H1 (cell line): ENCODE results near the gene TLCD2. TPM values are rescaled to one million over a fixed set of nuclear protein-coding genes. Genes with fewer than 3 reads are reported as not detected.
"Not testable (repeated sequence)": the region's sequence is repeated elsewhere in the genome, so short reads cannot be mapped to it uniquely, and the experiment has no call there.

ENCODE experiments used
- CTCF ChIA-PET: fragments of 300-600 bp; sonication (Branson Sonifier 250); formaldehyde crosslinking; loops from one replicate; lab custom pipeline; 2021; ENCODE audit not compliant: partially characterized antibody; lab: Charles Lee
- POLR2A ChIA-PET: fragments of 300-600 bp; sonication (Branson Sonifier 250); formaldehyde crosslinking; loops from one replicate; lab custom pipeline; 2021; ENCODE audit warnings: inconsistent platforms; ENCODE audit not compliant: partially characterized antibody; lab: Charles Lee
- DNase-seq, 2 experiments: peaks; one replicate each; pipeline versions ENCODE4 v3.0.0 to v3.0.0-alpha.2; 2010 to 2022; ENCODE audit warnings: low spot score in 2 of 2, low read depth in 1 of 2, mixed read lengths in 1 of 2
- FAIRE-seq: peaks from 2 replicates; lab custom pipeline; 2011; peaks lifted over from hg19 to GRCh38; lab: Jason Lieb, UNC
- H2AFZ ChIP-seq: 2 replicates; pipeline ENCODE4 v1.8.1; 2012; ENCODE audit warnings: low read length, inconsistent platforms
- H2AK5ac ChIP-seq: 2 replicates; pipeline ENCODE4 v1.6.1; 2013; ENCODE audit warnings: low read depth, low read length
- H2BK120ac ChIP-seq: replicated peaks from 2 replicates; pipeline ENCODE3; 2013; ENCODE audit warnings: low read depth, low read length, inconsistent platforms
- H2BK12ac ChIP-seq: 2 replicates; pipeline ENCODE4 v1.6.1; 2013; ENCODE audit warnings: low read depth, low read length
- H2BK15ac ChIP-seq: 2 replicates; pipeline ENCODE4 v1.6.1; 2013; ENCODE audit warnings: low read length
- H2BK20ac ChIP-seq: 2 replicates; pipeline ENCODE4 v1.6.1; 2013; ENCODE audit warnings: low read length
- H2BK5ac ChIP-seq: 2 replicates; pipeline ENCODE4 v1.6.1; 2013; ENCODE audit warnings: low read depth, low read length
- H3K14ac ChIP-seq: 2 replicates; pipeline ENCODE4 v1.6.1; 2013; ENCODE audit warnings: inconsistent platforms; ENCODE audit not compliant: insufficient read length
- H3K18ac ChIP-seq: 2 replicates; pipeline ENCODE4 v1.6.1; 2013; ENCODE audit warnings: low read length; ENCODE audit errors: extremely low read depth
- H3K23ac ChIP-seq: 2 replicates; pipeline ENCODE4 v1.6.1; 2013; ENCODE audit warnings: inconsistent platforms; ENCODE audit not compliant: insufficient read length
- H3K23me2 ChIP-seq: 2 replicates; pipeline ENCODE4 v1.6.1; 2013; ENCODE audit warnings: low read depth, low read length
- H3K27ac ChIP-seq: 2 replicates; pipeline ENCODE4 v1.6.1; 2011; ENCODE audit warnings: low read depth, low read length, inconsistent platforms
- H3K27me3 ChIP-seq, 4 experiments: replicated peaks in 1 of 4; 1 replicate in 1 of 4; 2 replicates in 3 of 4; pipeline versions ENCODE4 v1.6.1 to v1.8.1; 2011 to 2013; ENCODE audit warnings: low read length in 3 of 4, mild to moderate bottlenecking in 3 of 4, inconsistent platforms in 2 of 4, mixed read lengths in 2 of 4, moderate library complexity in 1 of 4; ENCODE audit not compliant: control insufficient read depth in 3 of 4, insufficient read depth in 3 of 4; ENCODE audit errors: extremely low read depth in 1 of 4
- H3K36me3 ChIP-seq, 4 experiments: 2 replicates each; pipeline versions ENCODE4 v1.6.1 to v1.8.1; 2011 to 2013; ENCODE audit warnings: mild to moderate bottlenecking in 4 of 4, low read length in 3 of 4, moderate library complexity in 2 of 4, control low read depth in 1 of 4, inconsistent platforms in 1 of 4; ENCODE audit not compliant: insufficient read depth in 4 of 4, control insufficient read depth in 2 of 4
- H3K4ac ChIP-seq: replicated peaks from 2 replicates; pipeline ENCODE3; 2013; ENCODE audit warnings: low read length, low read depth, mixed read lengths, inconsistent platforms; ENCODE audit not compliant: insufficient read length
- H3K4me1 ChIP-seq, 4 experiments: replicated peaks in 1 of 4; 1 replicate in 1 of 4; 2 replicates in 3 of 4; pipeline versions ENCODE4 v1.6.1 to v1.8.1; 2011 to 2013; ENCODE audit warnings: low read length in 3 of 4, inconsistent platforms in 2 of 4, mixed read lengths in 1 of 4; ENCODE audit not compliant: insufficient read depth in 4 of 4, control insufficient read depth in 3 of 4
- H3K4me2 ChIP-seq, 2 experiments: 2 replicates each; pipeline versions ENCODE4 v1.6.1 to v1.8.1; 2011 to 2013; ENCODE audit warnings: low read depth in 2 of 2, low read length in 2 of 2, control low read depth in 1 of 2, inconsistent platforms in 1 of 2, mild to moderate bottlenecking in 1 of 2; ENCODE audit not compliant: insufficient read depth in 1 of 2
- H3K4me3 ChIP-seq, 4 experiments: fragments of 200-600, 300-600 bp in 1 of 4; sonication (generic), shearing (Covaris generic), sonication (Bioruptor Twin) in 1 of 4; 2 replicates each; pipeline versions ENCODE4 v1.5.1 to v1.8.1; 2011 to 2016; ENCODE audit warnings: low read length in 4 of 4, low read depth in 3 of 4, control low read depth in 2 of 4, inconsistent platforms in 2 of 4, mild to moderate bottlenecking in 2 of 4, mixed read lengths in 1 of 4, moderate library complexity in 1 of 4; ENCODE audit not compliant: insufficient read depth in 2 of 4; ENCODE audit errors: extremely low read depth in 1 of 4
- H3K56ac ChIP-seq: replicated peaks from 2 replicates; pipeline ENCODE3; 2013; ENCODE audit warnings: low read depth, mild to moderate bottlenecking, mixed read lengths, low read length, inconsistent platforms; ENCODE audit not compliant: insufficient read length
- H3K79me1 ChIP-seq: 2 replicates; pipeline ENCODE4 v1.6.1; 2013; ENCODE audit warnings: low read depth, low read length, control low read depth
- H3K79me2 ChIP-seq, 2 experiments: 2 replicates each; pipeline versions ENCODE4 v1.6.1 to v1.8.1; 2012 to 2013; ENCODE audit warnings: low read length in 2 of 2, mild to moderate bottlenecking in 2 of 2, inconsistent platforms in 1 of 2; ENCODE audit not compliant: insufficient read depth in 2 of 2, control insufficient read depth in 1 of 2
- H3K9ac ChIP-seq, 4 experiments: replicated peaks in 1 of 4; 1 replicate in 1 of 4; 2 replicates in 3 of 4; pipeline versions ENCODE4 v1.6.1 to v1.8.1; 2011 to 2013; ENCODE audit warnings: low read depth in 3 of 4, low read length in 3 of 4, control low read depth in 2 of 4, mild to moderate bottlenecking in 2 of 4, moderate library complexity in 2 of 4, inconsistent platforms in 1 of 4; ENCODE audit errors: extremely low read depth in 1 of 4
- H3K9me3 ChIP-seq, 2 experiments: 2 replicates each; pipeline versions ENCODE4 v1.6.1 to v1.8.1; 2012 to 2013; ENCODE audit warnings: mild to moderate bottlenecking in 2 of 2, moderate library complexity in 2 of 2, control low read depth in 1 of 2, inconsistent platforms in 1 of 2, low read depth in 1 of 2, low read length in 1 of 2, mixed read lengths in 1 of 2; ENCODE audit not compliant: insufficient read depth in 2 of 2
- H4K20me1 ChIP-seq, 2 experiments: replicated peaks in 1 of 2; 2 replicates each; pipeline versions ENCODE3 to v1.8.1; 2011 to 2013; ENCODE audit warnings: inconsistent platforms in 2 of 2, low read length in 2 of 2, mild to moderate bottlenecking in 1 of 2; ENCODE audit not compliant: insufficient read depth in 2 of 2, control insufficient read depth in 1 of 2
- H4K5ac ChIP-seq: 2 replicates; pipeline ENCODE4 v1.6.1; 2013; ENCODE audit warnings: low read length, low read depth, mixed read lengths, inconsistent platforms; ENCODE audit not compliant: insufficient read length
- H4K8ac ChIP-seq: 2 replicates; pipeline ENCODE4 v1.8.0; 2013; ENCODE audit warnings: mild to moderate bottlenecking, moderate library complexity, low read length, inconsistent platforms; ENCODE audit not compliant: insufficient read depth; ENCODE audit errors: extremely low read depth
- H4K91ac ChIP-seq: replicated peaks from 2 replicates; pipeline ENCODE3; 2013; ENCODE audit warnings: low read length, mixed read lengths, inconsistent platforms; ENCODE audit not compliant: insufficient read length
- WGBS, 2 experiments: shearing (Covaris generic) in 1 of 2; methylation state at CpG; one replicate each; pipeline versions ENCODE4 v1.1.6 to v1.1.7; 2013 to 2015; ENCODE audit warnings: low lambda C conversion rate in 2 of 2, mixed read lengths in 2 of 2, inconsistent platforms in 1 of 2, low coverage in 1 of 2, missing lambda C conversion rate in 1 of 2; ENCODE audit not compliant: insufficient replicate concordance in 2 of 2, insufficient coverage in 1 of 2, insufficient read length in 1 of 2; ENCODE audit errors: extremely low coverage in 1 of 2, missing lambda C conversion rate in 1 of 2; 5-methylcytosine and 5-hydroxymethylcytosine counted together
- polyA plus RNA-seq, 7 experiments: library from polyadenylated mRNA; depleted of rRNA in 3 of 7; stranded (reverse) in 5 of 7; unstranded in 2 of 7; fragments of >200 nt in 5 of 7; fragments of 200-250 nt in 2 of 7; gene quantifications; 1 replicate in 5 of 7; 2 replicates in 1 of 7; 4 replicates in 1 of 7; pipeline versions ENCODE4 v1.2.1 to v1.2.3, GENCODE V29; 2011 to 2013; ENCODE audit warnings: missing spikeins in 2 of 7, mixed read lengths in 2 of 7
- total RNA-seq: library from RNA; stranded (reverse); fragmentation: NEBNext Ultra II Directional; extraction: Animal tissue kit (Norgen Biotek cat#: 25700); gene quantifications from 2 replicates; pipeline ENCODE4 v1.2.1, GENCODE V29; 2021

The TLCD2 gene
- total and polyA plus RNA-seq, 2 of the 8 experiments (the other 6 are each of a cell fraction or from before 2014, with no cell fraction given), result 0.47 to 1.4 TPM

GRCh38 chr17:1663934-1664333 lies 46.2 kb downstream of the TLCD2 start:
- H4K5ac ChIP-seq, H3K79me1 ChIP-seq, H3K9ac ChIP-seq, H3K4me1 ChIP-seq, FAIRE-seq, H2AFZ ChIP-seq, H3K27ac ChIP-seq, H3K14ac ChIP-seq, H2BK20ac ChIP-seq, H2BK120ac ChIP-seq, H2BK15ac ChIP-seq, H3K27me3 ChIP-seq, H2BK12ac ChIP-seq, H3K4ac ChIP-seq, H2AK5ac ChIP-seq, H3K56ac ChIP-seq, H4K8ac ChIP-seq, H3K23ac ChIP-seq, H2BK5ac ChIP-seq, H3K23me2 ChIP-seq, H3K4me2 ChIP-seq, H4K91ac ChIP-seq, H3K9me3 ChIP-seq, DNase-seq, H3K18ac ChIP-seq, H3K79me2 ChIP-seq, H3K4me3 ChIP-seq: not testable (repeated sequence)
- 96% methylated on average over 5 of the region's 5 CpGs; no CpG with 5 or more reads in 1 of the 2 experiments for WGBS, 2 experiments
- H4K20me1 ChIP-seq, result peaks cover 4 to 16% of the 10 kb centered on the region in 2 experiments
- H3K36me3 ChIP-seq, result peaks cover 33 to 79% (median 63%) of the 10 kb centered on the region in 4 experiments
- POLR2A ChIA-PET, result interaction anchor here (1.2 to 9.6 kb wide), 3 partner anchors 13 to 148 kb away, joined by 3 to 65 read pairs (median 3); partner anchors contain the start of gene RILP
- CTCF ChIA-PET, result interaction anchor here (4.4 kb wide), 1 partner anchor 10 kb away, joined by 19 read pairs; no protein-coding TSS in a partner anchor
